Measurements from ENCODE around the gene FAM161B.
"Not testable (repeated sequence)": the region's sequence is repeated elsewhere in the genome, so short reads cannot be mapped to it uniquely, and the experiment has no call there.

Gene FAM161B

DNA sequence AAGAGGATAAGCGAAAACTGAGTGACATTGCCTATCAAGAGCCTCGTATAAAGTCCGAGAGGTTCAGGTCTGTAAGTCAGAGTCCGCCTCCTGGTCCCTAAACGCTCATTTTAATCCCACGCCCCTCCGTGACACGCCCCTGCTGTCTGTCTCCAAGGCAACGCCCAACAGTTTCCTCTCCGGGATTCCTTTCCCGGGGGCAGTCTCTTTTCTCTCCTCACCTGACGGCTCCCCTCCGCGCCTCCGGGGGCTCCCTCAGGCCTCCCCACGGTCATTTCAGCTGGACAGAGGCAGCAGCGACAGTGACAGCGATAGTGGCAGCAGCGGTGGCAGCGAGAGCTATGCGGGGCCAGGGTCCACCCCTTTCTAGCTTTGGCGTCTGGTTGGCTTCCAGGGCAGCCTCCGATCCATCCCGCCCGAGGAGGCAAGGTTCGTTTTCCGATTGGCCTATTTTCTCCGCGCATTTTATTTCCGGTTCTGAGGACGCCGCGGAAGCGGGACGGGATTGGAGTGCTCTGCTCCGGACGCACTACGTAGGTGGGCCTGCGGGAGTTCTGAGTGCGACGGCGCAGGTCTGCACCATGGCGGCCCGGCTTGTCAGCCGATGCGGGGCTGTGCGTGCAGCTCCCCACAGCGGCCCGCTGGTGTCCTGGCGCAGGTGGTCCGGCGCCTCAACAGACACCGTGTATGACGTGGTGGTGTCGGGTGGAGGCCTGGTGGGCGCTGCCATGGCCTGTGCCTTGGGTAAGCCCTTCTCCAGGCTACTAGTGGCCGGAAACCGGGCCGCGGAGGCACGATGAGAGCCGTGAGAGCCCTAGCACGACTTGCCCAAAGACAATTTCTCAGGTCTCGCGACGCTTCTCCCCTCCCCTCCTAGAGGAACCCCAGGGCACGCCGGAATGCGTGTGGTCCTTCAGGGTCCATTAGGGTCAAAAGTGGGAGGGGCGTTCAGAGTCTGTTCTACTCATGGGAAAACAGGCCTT, at the start of gene FAM161B, which contains the start of gene COQ6:
FAM161B (minus strand) TSS at position 343 of the 983 bp plus-strand sequence; CDS start at position 275, 68 bp downstream.
COQ6 (plus strand) TSS at position 551 of the 983 bp plus-strand sequence; CDS start at position 582, 31 bp downstream.
- peak; percentile 98 for DNase-seq (ENCODE audit: low read depth)

DNA sequence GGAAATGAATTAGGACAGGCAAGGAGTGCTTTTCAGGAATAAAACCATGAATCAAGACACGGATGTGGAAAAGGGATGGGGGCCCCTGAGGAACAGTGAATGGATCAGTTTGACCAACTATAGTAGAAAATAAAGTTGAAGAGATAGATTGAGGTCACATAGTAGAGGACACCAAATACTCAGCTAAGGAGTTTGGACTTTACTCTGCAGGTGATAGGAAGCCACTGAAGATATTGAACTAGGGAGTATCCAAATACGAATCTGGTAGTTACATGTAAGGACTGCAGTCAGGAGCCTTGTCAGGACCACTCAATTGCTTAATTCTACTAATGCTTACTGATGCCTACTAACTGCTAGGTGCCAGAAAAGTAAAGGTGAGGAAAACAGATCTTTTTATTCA, 48.8 kb upstream of the FAM161B start:
- DNase-seq (ENCODE audit: low read depth): no peak

DNA sequence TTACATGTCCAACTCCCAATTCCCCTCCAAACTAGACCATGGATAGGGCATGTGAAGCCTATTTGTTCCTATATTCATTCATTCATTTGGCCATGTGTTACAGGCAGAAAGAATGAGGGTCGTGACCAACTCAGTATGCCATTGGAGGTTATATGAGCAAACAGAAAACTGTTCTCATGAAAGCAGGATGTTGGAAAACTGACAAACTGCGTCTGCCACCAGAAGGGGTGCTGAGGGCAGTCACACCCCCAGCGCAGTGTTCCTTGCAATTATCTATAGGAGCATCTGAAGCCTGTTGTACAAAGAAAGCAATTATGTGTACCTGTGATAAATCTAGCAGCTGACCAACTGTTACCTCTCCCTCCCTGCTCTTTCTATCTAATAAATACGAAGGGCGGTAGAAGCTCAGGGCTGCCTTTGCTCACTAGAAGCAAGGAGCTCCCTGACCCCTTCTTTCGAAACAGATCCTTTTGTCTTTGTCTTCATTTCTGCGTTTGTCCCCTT, 48.1 kb upstream of the FAM161B start:
- DNase-seq (ENCODE audit: low read depth): no peak

- DNase-seq (ENCODE audit: low read depth): no peak
Measured at GRCh38 chr14:73997108-73997943, 47.4 kb upstream of the FAM161B start.

DNA sequence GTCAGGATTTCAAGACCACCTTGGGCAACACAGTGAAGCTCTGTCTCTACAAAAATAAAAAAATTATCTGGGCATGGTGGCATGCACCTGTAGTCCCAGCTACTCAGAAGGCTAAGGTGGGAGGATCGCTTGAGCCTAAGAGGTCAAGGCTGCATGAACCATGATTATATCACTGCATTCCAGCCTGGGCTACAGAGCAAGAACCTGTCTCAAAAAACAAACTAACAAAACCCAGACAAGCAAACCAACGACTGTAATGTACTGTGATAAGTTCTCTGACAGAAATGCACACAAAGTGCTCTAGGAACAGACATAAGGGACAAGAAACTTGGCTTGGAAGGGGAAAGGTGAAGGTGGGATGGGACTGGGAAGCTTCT, 46.8 kb upstream of the FAM161B start:
- no peak for DNase-seq (ENCODE audit: low read depth)

- no peak for DNase-seq (ENCODE audit: low read depth)
Measured at GRCh38 chr14:73995977-73996378, 46.1 kb upstream of the FAM161B start.

DNA sequence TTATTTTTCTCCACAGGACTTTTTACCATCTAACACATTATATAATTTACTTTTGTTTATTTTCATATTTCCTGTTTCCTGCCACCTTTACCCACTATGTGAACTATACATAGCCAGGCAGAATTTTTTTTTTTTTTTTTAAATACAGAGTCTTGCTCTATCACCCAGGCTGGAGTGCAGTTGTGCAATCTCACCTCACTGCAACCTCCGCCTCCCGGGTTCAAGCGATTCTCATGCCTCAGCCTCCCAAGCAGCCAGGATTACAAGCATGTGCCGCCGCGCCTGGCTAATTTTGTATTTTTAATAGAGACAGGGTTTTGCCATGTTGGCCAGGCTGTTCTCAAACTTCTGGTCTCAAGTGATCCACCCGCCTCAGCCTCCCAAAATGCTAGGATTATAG, 45.0 kb upstream of the FAM161B start:
- not testable (repeated sequence) for DNase-seq (ENCODE audit: low read depth)

DNA sequence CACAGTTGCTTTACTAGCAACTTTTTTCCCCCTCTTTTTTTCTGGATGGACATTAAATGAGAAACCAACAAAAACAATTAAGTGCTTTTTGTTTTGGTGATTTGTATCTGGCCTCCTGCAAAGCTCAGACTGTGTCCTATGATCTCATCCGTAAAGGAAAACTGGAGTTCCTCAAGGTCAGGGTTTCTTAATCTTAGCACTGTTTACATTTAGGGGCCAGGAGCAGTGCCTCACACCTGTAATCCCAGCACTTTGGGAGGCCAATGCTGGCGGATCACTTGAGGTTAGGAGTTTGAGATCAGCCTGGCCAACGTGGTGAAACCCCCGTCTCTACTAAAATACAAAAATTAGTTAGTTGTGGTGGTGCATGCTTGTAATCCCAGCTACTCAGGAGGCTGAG, 41.2 kb upstream of the FAM161B start:
- DNase-seq (ENCODE audit: low read depth): no peak

DNA sequence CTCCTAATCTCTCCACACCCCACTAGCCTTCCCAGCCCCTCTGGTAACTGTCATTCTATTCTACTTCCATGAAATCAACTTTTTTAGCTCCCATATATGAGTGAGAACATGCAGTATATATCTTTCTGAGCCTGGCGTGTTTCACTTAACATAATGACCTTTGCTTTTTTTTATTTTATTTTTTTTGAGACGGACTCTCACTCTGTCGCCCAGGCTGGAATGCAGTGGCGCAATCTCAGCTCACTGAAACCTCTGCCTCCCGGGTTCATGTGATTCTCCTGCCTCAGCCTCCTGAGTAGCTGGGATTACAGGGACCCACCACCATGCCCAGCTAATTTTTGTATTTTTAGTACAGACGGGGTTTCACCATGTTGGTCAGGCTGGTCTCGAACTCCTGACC, 38.8 kb upstream of the FAM161B start:
- DNase-seq (ENCODE audit: low read depth): not testable (repeated sequence)

GRCh38 chr14:73988065-73988464, 38.2 kb upstream of the FAM161B start:
- DNase-seq (ENCODE audit: low read depth): no peak

- no peak for DNase-seq (ENCODE audit: low read depth)
Measured at GRCh38 chr14:73977896-73978295, 28.0 kb upstream of the FAM161B start.

DNA sequence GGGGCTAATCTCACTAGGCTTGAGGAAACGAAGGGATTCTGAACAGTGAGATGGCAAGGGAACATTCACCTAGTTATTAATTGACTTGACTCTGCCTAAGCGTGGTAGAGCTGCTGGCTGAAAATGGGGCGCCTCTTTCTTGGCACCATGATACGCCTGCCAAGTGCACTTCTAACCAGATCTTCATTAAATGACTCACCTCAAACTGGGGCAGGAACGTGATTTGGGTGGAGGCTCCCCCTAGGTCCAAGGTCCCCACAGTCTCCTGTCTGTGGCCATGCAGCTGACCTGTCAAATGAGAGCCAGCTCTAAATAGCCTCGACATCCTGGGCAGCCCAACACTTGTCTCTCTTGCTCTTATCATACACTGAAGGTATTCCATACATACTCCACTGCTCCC, 26.2 kb upstream of the FAM161B start:
- no peak for DNase-seq (ENCODE audit: low read depth)

DNA sequence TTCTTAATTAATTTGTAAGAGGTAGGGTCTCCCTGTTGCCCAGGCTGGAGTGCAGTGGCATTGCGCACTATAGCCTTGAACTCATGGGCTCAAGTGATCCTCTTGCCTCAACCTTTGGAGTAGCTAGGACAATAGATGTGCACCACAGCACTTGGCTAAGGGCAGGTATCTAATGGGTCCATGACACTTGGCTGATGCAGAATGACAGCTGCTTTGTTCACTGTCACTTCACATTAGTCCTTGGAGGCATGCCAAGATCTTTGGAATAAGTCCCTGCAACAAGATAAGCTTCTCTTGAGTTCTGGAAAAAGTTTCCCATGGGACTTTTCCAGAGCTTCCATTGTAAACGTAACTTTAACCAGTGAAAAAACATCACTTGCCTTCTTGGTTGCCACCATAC, 23.6 kb upstream of the FAM161B start:
- DNase-seq (ENCODE audit: low read depth): no peak

DNA sequence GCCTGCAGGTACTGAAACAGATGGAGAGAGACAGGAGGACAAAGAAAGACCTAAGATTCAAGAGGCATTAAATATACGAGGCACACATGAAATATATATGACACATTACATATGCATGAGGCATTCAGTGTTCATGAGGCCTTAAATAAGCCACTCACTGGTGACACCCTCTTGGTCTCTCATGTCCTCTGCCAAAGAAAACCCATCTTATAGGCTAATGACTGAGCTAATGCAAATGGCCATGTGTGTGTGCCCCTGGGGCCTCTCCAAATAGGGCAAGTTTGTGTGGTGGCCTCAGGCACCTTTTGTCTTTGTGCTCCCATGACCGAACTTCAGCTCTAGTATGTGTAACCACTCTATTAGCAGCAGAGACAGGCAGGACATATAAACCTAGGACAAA, 19.0 kb upstream of the FAM161B start:
- no peak for DNase-seq (ENCODE audit: low read depth)

DNA sequence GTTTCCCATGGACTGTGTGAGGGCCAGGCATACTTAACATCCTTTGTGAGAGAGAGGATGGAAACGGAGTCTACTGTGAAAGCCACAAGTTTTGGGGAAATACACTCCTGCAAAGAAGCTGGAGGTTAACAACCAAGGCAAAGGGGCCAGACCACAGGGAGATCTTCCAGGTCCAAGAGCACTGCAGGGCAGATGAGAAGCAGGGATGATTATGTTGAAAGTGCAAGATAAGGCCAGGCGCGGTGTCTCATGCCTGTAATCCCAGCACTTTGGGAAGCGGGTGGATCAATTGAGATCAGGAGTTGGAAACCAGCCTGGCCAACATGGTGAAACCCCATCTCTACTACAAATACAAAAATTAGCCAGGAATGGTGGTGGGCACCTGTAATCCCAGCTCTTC, 15.3 kb upstream of the FAM161B start:
- DNase-seq (ENCODE audit: low read depth): no peak

DNA sequence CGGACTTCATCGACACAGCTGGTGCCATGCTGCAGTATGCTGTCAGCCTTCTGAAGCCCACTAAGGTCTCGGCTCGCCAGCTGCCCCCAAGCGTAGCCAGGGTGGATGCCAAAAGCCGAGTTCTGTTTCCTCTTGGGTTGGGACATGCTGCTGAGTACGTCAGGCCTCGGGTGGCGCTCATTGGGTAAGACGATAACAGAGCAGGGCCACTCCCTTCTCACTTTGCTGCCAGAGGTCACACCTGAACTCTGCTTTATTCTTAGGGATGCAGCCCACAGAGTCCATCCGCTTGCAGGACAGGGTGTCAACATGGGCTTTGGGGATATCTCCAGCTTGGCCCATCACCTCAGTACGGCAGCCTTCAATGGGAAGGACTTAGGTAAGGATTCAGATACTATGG, 11.3 kb upstream of the FAM161B start:
- DNase-seq (ENCODE audit: low read depth): no peak

DNA sequence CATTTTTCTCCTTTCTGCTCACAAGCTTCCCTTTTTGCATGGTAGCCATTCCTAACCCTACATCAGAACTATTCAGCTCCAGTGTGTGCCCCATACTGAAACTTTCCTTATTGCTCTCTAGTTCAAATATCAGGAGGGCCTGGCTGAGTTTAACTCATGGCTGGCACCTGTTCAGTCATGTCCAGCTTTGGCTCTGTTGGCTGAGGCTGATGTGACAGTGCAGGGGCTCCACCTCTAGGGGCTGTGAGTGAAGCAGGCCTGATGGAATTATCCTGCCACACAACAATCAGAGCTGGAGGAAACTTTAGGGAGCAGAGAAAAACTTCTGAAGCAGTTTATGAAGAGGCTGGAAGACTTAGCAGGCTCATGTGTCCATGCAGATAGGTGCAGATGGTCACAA, 8.7 kb upstream of the FAM161B start:
- DNase-seq (ENCODE audit: low read depth): no peak

- no peak for DNase-seq (ENCODE audit: low read depth)
Measured at GRCh38 chr14:73955674-73956073, 5.8 kb upstream of the FAM161B start.

DNA sequence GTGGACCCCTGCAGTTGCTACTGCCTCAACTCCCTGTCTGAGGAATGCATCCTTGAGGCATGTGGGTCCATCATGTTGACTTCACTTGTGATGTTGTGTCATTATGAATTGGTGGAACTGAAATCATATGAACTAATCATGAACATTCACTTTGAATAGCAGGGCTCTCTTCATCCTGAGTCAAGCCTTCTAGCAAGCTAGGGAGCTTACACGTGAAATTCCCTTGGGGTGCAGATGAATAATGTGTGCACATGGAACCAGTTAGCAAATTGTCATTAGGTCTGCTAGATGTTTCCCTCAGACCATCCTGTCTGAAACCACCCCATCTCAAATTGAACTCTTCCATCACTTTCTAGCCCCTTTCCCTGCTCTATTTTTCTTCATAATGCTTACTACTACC, 3.8 kb upstream of the FAM161B start:
- peak; percentile 25 for DNase-seq (ENCODE audit: low read depth)

DNA sequence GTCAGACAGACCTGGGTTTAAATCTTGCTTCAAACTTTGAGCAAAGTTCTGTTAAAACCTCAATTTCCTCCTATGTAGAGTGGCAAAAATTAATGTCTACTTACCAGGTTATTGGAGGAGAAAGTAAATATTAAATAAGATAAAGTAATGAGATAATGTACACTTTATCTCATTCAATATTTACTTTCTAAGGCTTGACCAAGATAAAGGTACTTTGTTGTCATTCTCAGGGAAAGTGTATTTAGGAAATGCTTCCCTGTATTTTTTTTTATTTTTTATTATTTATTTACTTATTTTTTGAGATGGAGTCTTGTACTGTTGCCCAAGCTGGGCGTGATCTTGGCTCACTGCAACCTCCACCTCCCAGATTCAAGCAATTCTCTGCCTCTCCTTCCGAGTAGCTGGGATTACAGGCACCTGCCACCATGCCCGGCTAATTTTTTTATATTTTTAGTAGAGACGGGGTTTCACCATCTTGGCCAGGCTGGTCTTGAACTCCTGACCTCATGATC, 4.7 kb downstream of the FAM161B start:
- no peak for DNase-seq (ENCODE audit: low read depth)

GRCh38 chr14:73944432-73945158, 5.3 kb downstream of the FAM161B start:
- no peak for DNase-seq (ENCODE audit: low read depth)

GRCh38 chr14:73943083-73943482, 6.8 kb downstream of the FAM161B start:
- peak; percentile 67 for DNase-seq (ENCODE audit: low read depth)
